HEK293T (cell line): Measurements from ENCODE around the gene PEAK3.

Experiments used
- CTCF ChIA-PET: fragments of 350-600 bp; formaldehyde crosslinking; extraction: SDS; loops from one replicate; lab custom pipeline; 2021; ENCODE audit warnings: antibody characterized with exemption, inconsistent platforms; lab: Yijun Ruan, JAX
- POLR2A ChIA-PET: fragments of 350-600 bp; formaldehyde crosslinking; extraction: SDS; loops from one replicate; lab custom pipeline; 2020; ENCODE audit warnings: antibody characterized with exemption, inconsistent platforms; lab: Yijun Ruan, JAX
- DNase-seq: peaks from one replicate; pipeline ENCODE4 v3.0.0; 2012; ENCODE audit warnings: mixed read lengths; ENCODE audit errors: extremely low spot score
- ARNT ChIP-seq: fragments of 450-650 bp; IDR thresholded peaks from 2 replicates; pipeline ENCODE4 v1.6.1; 2017; ENCODE audit warnings: mild to moderate bottlenecking
- BHLHE40 ChIP-seq: fragments of 450-650 bp; IDR thresholded peaks from 2 replicates; pipeline ENCODE4 v1.6.1; 2016; ENCODE audit warnings: mild to moderate bottlenecking, moderate library complexity, borderline replicate concordance
- CTBP1 ChIP-seq: fragments of 450-650 bp; IDR thresholded peaks from 2 replicates; pipeline ENCODE4 v1.6.1; 2016; ENCODE audit warnings: borderline replicate concordance
- ELF4 ChIP-seq: fragments of 450-650 bp; IDR thresholded peaks from 2 replicates; pipeline ENCODE4 v1.6.1; 2017; ENCODE audit warnings: antibody characterized with exemption
- FOXA1 ChIP-seq: fragments of 450-650 bp; IDR thresholded peaks from 2 replicates; pipeline ENCODE4 v1.6.1; 2016; ENCODE audit warnings: mild to moderate bottlenecking
- FOXK2 ChIP-seq: fragments of 450-650 bp; IDR thresholded peaks from 2 replicates; pipeline ENCODE4 v1.6.1; 2016; ENCODE audit warnings: mild to moderate bottlenecking
- FOXM1 ChIP-seq: fragments of 450-650 bp; IDR thresholded peaks from 2 replicates; pipeline ENCODE4 v1.6.1; 2017; ENCODE audit warnings: mild to moderate bottlenecking, borderline replicate concordance
- HDGF ChIP-seq: fragments of 450-650 bp; IDR thresholded peaks from 2 replicates; pipeline ENCODE4 v1.6.1; 2017; ENCODE audit warnings: antibody characterized with exemption, borderline replicate concordance
- L3MBTL2 ChIP-seq: fragments of 450-650 bp; conservative IDR thresholded peaks from 2 replicates; pipeline ENCODE4 v1.6.1; 2016; ENCODE audit warnings: mild to moderate bottlenecking
- LEF1 ChIP-seq: fragments of 450-650 bp; IDR thresholded peaks from 2 replicates; pipeline ENCODE4 v1.6.1; 2017; ENCODE audit warnings: mild to moderate bottlenecking, borderline replicate concordance
- NFRKB ChIP-seq: fragments of 450-650 bp; IDR thresholded peaks from 2 replicates; pipeline ENCODE4 v1.6.1; 2016; ENCODE audit warnings: mild to moderate bottlenecking, moderate library complexity
- PKNOX1 ChIP-seq: fragments of 450-650 bp; IDR thresholded peaks from 2 replicates; pipeline ENCODE4 v1.6.1; 2016
- SP1 ChIP-seq: fragments of 450-650 bp; IDR thresholded peaks from 2 replicates; pipeline ENCODE4 v1.6.1; 2017
- SUZ12 ChIP-seq: fragments of 450-650 bp; IDR thresholded peaks from 2 replicates; pipeline ENCODE4 v1.6.1; 2016; ENCODE audit warnings: mild to moderate bottlenecking
- TARDBP ChIP-seq: fragments of 450-650 bp; IDR thresholded peaks from 2 replicates; pipeline ENCODE4 v1.6.1; 2016
- ZNF384 ChIP-seq: fragments of 450-650 bp; IDR thresholded peaks from 2 replicates; pipeline ENCODE4 v1.6.1; 2016

PEAK3 gene

GRCh38 chr19:2229103-2230032, 52.6 kb downstream of the PEAK3 start:
- no peak for DNase-seq
- CTCF ChIA-PET: interaction anchor here (1.0 kb wide), 1 partner anchor 299 kb away, joined by 3 read pairs; no protein-coding TSS in a partner anchor
- POLR2A ChIA-PET: no interaction called here
- TF ChIP-seq ELF4 (no peak), FOXA1 (no peak), TARDBP (no peak), HDGF (no peak), NFRKB (no peak), LEF1 (no peak), FOXM1 (no peak), SP1 (no peak), L3MBTL2 (no peak), ARNT (no peak)

- TF ChIP-seq LEF1: no peak
- no peak for TF ChIP-seq L3MBTL2
- TF ChIP-seq FOXK2: no peak
- no peak for TF ChIP-seq HDGF
- no peak for TF ChIP-seq TARDBP
- no peak for TF ChIP-seq FOXM1
- TF ChIP-seq NFRKB: no peak
- TF ChIP-seq SP1: no peak
- no peak for TF ChIP-seq ARNT
- TF ChIP-seq FOXA1: no peak
- TF ChIP-seq ZNF384: no peak
- no peak for TF ChIP-seq SUZ12
- no peak for TF ChIP-seq CTBP1
- no peak for TF ChIP-seq ELF4
- TF ChIP-seq BHLHE40: no peak
- ChIA-PET CTCF (no interaction called here), POLR2A (no interaction called here)
- DNase-seq: no peak
These were observed 53.6 kb downstream of the PEAK3 start for GRCh38 chr19:2228157-2229030.

GRCh38 chr19:2227415-2228156, 54.4 kb downstream of the PEAK3 start:
- ChIA-PET CTCF (no interaction called here), POLR2A (no interaction called here)
- no peak for DNase-seq
- TF ChIP-seq LEF1 (no peak), HDGF (no peak), SP1 (no peak), FOXK2 (no peak), CTBP1 (no peak)

GRCh38 chr19:2226840-2227360, 55.1 kb downstream of the PEAK3 start:
- CTCF ChIA-PET: no interaction called here
- TF ChIP-seq ELF4 (no peak), PKNOX1 (no peak), NFRKB (no peak), FOXM1 (no peak), SP1 (no peak), FOXA1 (no peak), CTBP1 (no peak), BHLHE40 (no peak), SUZ12 (no peak), ZNF384 (no peak)
- POLR2A ChIA-PET: no interaction called here
- DNase-seq: no peak

- POLR2A ChIA-PET: no interaction called here
- TF ChIP-seq ELF4 (no peak), CTBP1 (no peak), SP1 (no peak), PKNOX1 (no peak), ZNF384 (no peak), NFRKB (no peak)
- no peak for DNase-seq
- CTCF ChIA-PET: no interaction called here
These were observed 55.7 kb downstream of the PEAK3 start for GRCh38 chr19:2226051-2226839.
